Body of pancreas (tissue), 4 donors: ENCODE measurements around the gene SELENOW. TPM values are rescaled to one million over a fixed set of nuclear protein-coding genes. Genes with fewer than 3 reads are reported as not detected.
A peak's percentile ranks its signal among the peaks of the same experiment; 100 is the strongest.
"Not testable (repeated sequence)": the region's sequence is repeated elsewhere in the genome, so short reads cannot be mapped to it uniquely, and the experiment has no call there.

Source experiments
- ATAC-seq: fragments of 150-250 bp; one replicate; pipeline ENCODE4 v1.9.1; 2016
- DNase-seq, 4 donors: peaks; one replicate each; pipeline ENCODE4 v3.0.0-alpha.2; 2019
- H3K27ac ChIP-seq, 4 donors: fragments of 200-600 bp; sonication (generic); 1 replicate in 3 of 4; 2 replicates in 1 of 4; pipeline versions ENCODE4 v1.5.1 to v1.6.1; 2016 to 2019; ENCODE audit warnings: mild to moderate bottlenecking in 1 of 4, mixed read lengths in 1 of 4, moderate library complexity in 1 of 4
- H3K27me3 ChIP-seq, 2 donors: fragments of 200-600 bp; sonication (generic); one replicate each; pipeline ENCODE4 v1.6.0; 2016; ENCODE audit warnings: mild to moderate bottlenecking in 1 of 2
- H3K36me3 ChIP-seq, 2 donors: fragments of 200-600 bp; sonication (generic); replicated peaks in 1 of 2; 2 replicates each; pipeline ENCODE4 v1.5.1; 2016; ENCODE audit warnings: low read depth in 2 of 2; ENCODE audit not compliant: insufficient read depth in 1 of 2
- H3K4me1 ChIP-seq: fragments of 200-600 bp; sonication (generic); one replicate; pipeline ENCODE4 v1.6.0; 2016
- H3K4me3 ChIP-seq, 2 donors: fragments of 200-600 bp; sonication (generic); 1 replicate in 1 of 2; 2 replicates in 1 of 2; pipeline ENCODE4 v1.5.1; 2016 to 2019
- H3K9me3 ChIP-seq, 3 donors: fragments of 200-600 bp; sonication (generic); 1 replicate in 2 of 3; 2 replicates in 1 of 3; pipeline ENCODE4 v1.5.1; 2016
- POLR2A ChIP-seq, 3 donors: fragments of 450-650 bp; IDR thresholded peaks; one replicate each; pipeline ENCODE4 v1.6.1; 2016; ENCODE audit warnings: antibody characterized with exemption in 3 of 3, mild to moderate bottlenecking in 2 of 3
- WGBS, 2 donors: methylation state at CpG; one replicate each; pipeline ENCODE4 v1.1.5; 2017; 5-methylcytosine and 5-hydroxymethylcytosine counted together
- intact Hi-C: fragments of 100-400 bp; cut with DNase I; formaldehyde crosslinking; loops from one replicate; pipeline ENCODE4 v1.15.1; 2023
- total RNA-seq, 2 donors: library from RNA; depleted of rRNA; stranded (reverse); fragments of >200 nt; gene quantifications; one replicate each; pipeline ENCODE4 v1.1.0, GENCODE V29; 2016
- TF ChIP-seq, protein P1 (sequence below), 7 experiments: fragments of 450-650 bp in 4 of 7; fragments of 200-600 bp in 3 of 7; sonication (generic) in 3 of 7; IDR thresholded peaks; one replicate each; pipeline ENCODE4 v1.5.1; 2016 to 2019; ENCODE audit warnings: antibody characterized with exemption in 7 of 7

SELENOW gene
- total RNA-seq, 2 donors from 2014 or later: 189 to 296 TPM

DNA sequence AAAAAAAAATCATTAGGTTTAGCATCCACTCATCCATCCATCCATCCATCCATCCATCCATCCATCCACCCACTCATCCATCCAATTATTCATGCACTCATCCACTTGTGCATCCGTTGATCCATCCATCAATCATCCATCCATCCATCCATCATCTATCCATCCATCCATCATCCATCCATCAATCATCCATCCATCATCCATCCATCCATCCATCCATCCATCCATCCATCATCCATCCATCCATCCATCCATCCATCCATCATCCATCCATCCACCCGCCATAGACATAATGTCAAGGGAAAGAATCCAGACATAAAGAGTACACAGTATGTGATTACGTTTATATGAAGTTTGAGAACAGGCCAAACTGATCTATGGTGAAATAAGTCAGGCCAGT is 9.0 kb upstream of the SELENOW start:
- intact Hi-C loops: no loop called here
- ATAC-seq: no peak

GRCh38 chr19:47771291-47771690 is 7.2 kb upstream of the SELENOW start:
- H3K36me3 ChIP-seq, DNase-seq, H3K9me3 ChIP-seq, H3K4me1 ChIP-seq, H3K4me3 ChIP-seq, ATAC-seq, H3K27me3 ChIP-seq, H3K27ac ChIP-seq, intact Hi-C loops: not testable (repeated sequence)
- 80 to 87% methylated on average over 6 of the region's 6 CpGs for WGBS, 2 donors

More for the DNA sequence above, 9.0 kb upstream of the SELENOW start:
- Histone ChIP-seq H3K4me3 (no peak overlapping the region), H3K27me3 (no peaks in the 10 kb centered on the region), H3K4me1 (peaks cover 8% of the 10 kb centered on the region), H3K27ac (no peak overlapping the region), H3K36me3 (no peaks in the 10 kb centered on the region), H3K9me3 (no peaks in the 10 kb centered on the region)
- no peak for DNase-seq
- TF ChIP-seq POLR2A (IDR thresholded peaks at IDR 0.05): no peak
- TF ChIP-seq, protein P1, sequence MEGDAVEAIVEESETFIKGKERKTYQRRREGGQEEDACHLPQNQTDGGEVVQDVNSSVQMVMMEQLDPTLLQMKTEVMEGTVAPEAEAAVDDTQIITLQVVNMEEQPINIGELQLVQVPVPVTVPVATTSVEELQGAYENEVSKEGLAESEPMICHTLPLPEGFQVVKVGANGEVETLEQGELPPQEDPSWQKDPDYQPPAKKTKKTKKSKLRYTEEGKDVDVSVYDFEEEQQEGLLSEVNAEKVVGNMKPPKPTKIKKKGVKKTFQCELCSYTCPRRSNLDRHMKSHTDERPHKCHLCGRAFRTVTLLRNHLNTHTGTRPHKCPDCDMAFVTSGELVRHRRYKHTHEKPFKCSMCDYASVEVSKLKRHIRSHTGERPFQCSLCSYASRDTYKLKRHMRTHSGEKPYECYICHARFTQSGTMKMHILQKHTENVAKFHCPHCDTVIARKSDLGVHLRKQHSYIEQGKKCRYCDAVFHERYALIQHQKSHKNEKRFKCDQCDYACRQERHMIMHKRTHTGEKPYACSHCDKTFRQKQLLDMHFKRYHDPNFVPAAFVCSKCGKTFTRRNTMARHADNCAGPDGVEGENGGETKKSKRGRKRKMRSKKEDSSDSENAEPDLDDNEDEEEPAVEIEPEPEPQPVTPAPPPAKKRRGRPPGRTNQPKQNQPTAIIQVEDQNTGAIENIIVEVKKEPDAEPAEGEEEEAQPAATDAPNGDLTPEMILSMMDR (IDR thresholded peaks at IDR 0.05): no peak
- 69 to 71% methylated on average over 3 of the region's 3 CpGs for WGBS, 2 donors

GRCh38 chr19:47776568-47776967 is 1.9 kb upstream of the SELENOW start:
- 48% methylated on average over 4 of the region's 4 CpGs for WGBS, 2 donors
- no peak for TF ChIP-seq POLR2A (IDR thresholded peaks at IDR 0.05)
- TF ChIP-seq, protein P1 (IDR thresholded peaks at IDR 0.05): no peak
- Histone ChIP-seq H3K4me1 (peaks cover 40% of the 10 kb centered on the region), H3K27me3 (no peaks in the 10 kb centered on the region), H3K4me3 (no peak overlapping the region), H3K27ac (peak overlapping the region in 3 of 4 donors; percentile 93 to 96 (median 95)), H3K36me3 (no peaks in the 10 kb centered on the region), H3K9me3 (no peaks in the 10 kb centered on the region)
- DNase-seq (peak in 1 of 4 donors; percentile 30), ATAC-seq (peak; percentile 40)
- intact Hi-C loops: no loop called here

DNA sequence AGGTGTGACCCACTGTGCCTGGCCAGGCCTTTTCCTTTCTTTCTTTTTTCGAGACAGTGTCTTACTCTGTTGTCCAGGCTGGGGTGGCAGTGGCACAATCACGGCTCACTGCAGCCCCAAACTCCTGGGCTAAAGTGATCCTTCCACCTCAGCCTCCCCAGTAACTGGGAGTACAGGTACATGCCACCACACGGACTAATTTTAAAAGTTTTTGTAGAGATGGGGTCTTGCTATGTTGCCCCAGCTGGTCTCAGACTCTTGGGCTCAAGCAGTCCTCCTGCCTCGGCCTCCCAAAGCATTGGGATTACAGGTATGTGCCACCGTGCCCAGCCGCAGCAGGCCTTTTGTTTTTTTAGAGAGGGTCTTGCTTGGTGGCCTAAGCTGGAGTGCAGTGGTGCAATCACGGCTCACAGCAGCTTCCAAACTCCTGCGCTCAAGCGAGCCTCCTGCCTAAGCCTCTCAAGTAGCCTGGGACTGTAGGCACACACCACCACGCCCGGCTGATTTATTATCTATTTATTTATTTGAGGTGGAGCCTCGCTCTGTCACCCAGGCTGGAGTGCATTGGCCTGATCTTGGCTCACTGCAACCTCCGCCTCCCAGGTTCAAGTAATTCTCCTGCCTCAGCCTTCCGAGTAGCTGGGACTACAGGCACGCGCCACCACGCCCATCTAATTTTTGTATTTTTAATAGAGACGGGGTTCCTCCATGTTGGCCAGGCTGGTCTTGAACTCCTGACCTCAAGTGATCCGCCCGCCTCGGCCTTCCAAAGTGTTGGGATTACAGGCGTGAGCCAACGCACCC is 1.1 kb upstream of the SELENOW start:
- H3K4me3 ChIP-seq: peak overlapping the region; percentile 77 to 96
- intact Hi-C loops, ATAC-seq, H3K9me3 ChIP-seq, DNase-seq, H3K36me3 ChIP-seq, H3K27me3 ChIP-seq: not testable (repeated sequence)
- peak overlapping the region; percentile 92 to 96 (median 94) for H3K27ac ChIP-seq
- 67 to 69% methylated on average over 23 of the region's 23 CpGs for WGBS, 2 donors
- H3K4me1 ChIP-seq: peaks cover 48% of the 10 kb centered on the region

DNA sequence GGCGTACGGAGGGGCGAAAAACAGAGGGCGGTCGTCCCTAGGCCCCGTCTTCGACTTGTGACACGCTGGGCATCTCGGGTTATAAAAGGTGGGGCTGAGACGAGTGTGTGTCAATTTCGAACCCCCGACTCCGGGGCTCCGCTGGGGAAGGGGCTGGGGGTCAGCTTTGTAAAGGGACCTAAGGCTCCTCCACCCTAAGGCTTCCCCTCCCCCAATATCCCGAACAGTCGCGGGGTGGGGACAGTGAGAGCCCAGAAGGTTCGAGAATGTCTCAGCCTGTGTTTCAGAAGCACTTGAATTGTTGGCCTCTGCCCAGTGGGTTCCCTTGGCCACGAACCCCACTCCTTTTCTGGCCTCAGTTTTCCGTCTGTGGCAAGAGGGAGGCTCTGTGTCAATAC is 450 bp downstream of the SELENOW start:
- intact Hi-C loops: no loop called here
- peak overlapping the region; percentile 92 to 96 (median 94) for H3K27ac ChIP-seq
- whole genome bisulfite sequencing, 2 donors: 0 to 1% methylated on average over 1 to 20 of the region's 20 CpGs

More for the DNA sequence above, 450 bp downstream of the SELENOW start:
- H3K36me3 ChIP-seq: no peaks in the 10 kb centered on the region
- peaks cover 51% of the 10 kb centered on the region for H3K4me1 ChIP-seq
- no peaks in the 10 kb centered on the region for H3K27me3 ChIP-seq
- DNase-seq (peak in 2 of 4 donors; percentile 20 to 49), ATAC-seq (no peak)
- TF ChIP-seq POLR2A (IDR thresholded peaks at IDR 0.05): no peak
- TF ChIP-seq, protein P1 (IDR thresholded peaks at IDR 0.05): no peak
- H3K9me3 ChIP-seq: no peaks in the 10 kb centered on the region
- H3K4me3 ChIP-seq: peak overlapping the region; percentile 77 to 96
